OCI-M2 (cell line): ENCODE data around the gene ZNF143.

ENCODE experiments used
- DNase-seq: peaks from one replicate; lab custom pipeline; 2025; ENCODE audit not compliant: unreplicated experiment; lab: John Stamatoyannopoulos, UW

Gene ZNF143

GRCh38 chr11:9573775-9574621 lies 113.2 kb downstream of the ZNF143 start:
- no peak for DNase-seq

- DNase-seq = no peak
These were observed 113.9 kb downstream of the ZNF143 start for GRCh38 chr11:9574622-9575259.

- no peak for DNase-seq
These were observed 114.7 kb downstream of the ZNF143 start for GRCh38 chr11:9575260-9576240.

- no peak for DNase-seq
These were observed 116.0 kb downstream of the ZNF143 start for GRCh38 chr11:9576701-9577381.

- no peak for DNase-seq
These were observed 116.7 kb downstream of the ZNF143 start for GRCh38 chr11:9577556-9577955.
